Stimulated activated CD8-positive, alpha-beta memory T cell treated with anti-CD3 and anti-CD28 coated beads, Interleukin-12 subunit alpha, Interleukin-12 subunit beta, amount 100 ng/mL, for 4 hours (primary cell): ENCODE results near the gene DHFR.

Experiments used
- DNase-seq: peaks from one replicate; pipeline ENCODE4 v3.0.0-alpha.2; 2020; ENCODE audit warnings: low read depth

The DHFR gene

GRCh38 chr5:80655231-80655774 is 520 bp upstream of the DHFR start:
- DNase-seq = no peak

- peak; percentile 6 for DNase-seq
These were observed 761 bp downstream of the DHFR start for GRCh38 chr5:80654054-80654390.

GRCh38 chr5:80653502-80653901 is 1.3 kb downstream of the DHFR start:
- DNase-seq = no peak

GRCh38 chr5:80646926-80647325 is 7.9 kb downstream of the DHFR start:
- DNase-seq = no peak

GRCh38 chr5:80644900-80645299 is 9.9 kb downstream of the DHFR start:
- DNase-seq = no peak

- no peak for DNase-seq
These were observed 13.4 kb downstream of the DHFR start for GRCh38 chr5:80641353-80641752.

- DNase-seq = no peak
These were observed 20.6 kb downstream of the DHFR start for GRCh38 chr5:80634193-80634592.

- no peak for DNase-seq
These were observed 22.1 kb downstream of the DHFR start for GRCh38 chr5:80632700-80633099.

GRCh38 chr5:80631278-80632259 is 23.2 kb downstream of the DHFR start:
- no peak for DNase-seq

- no peak for DNase-seq
These were observed 25.5 kb downstream of the DHFR start for GRCh38 chr5:80629281-80629680.

GRCh38 chr5:80625230-80625629 is 29.6 kb downstream of the DHFR start:
- DNase-seq = no peak

GRCh38 chr5:80623999-80624398 is 30.8 kb downstream of the DHFR start:
- DNase-seq = no peak

- DNase-seq = no peak
These were observed 32.0 kb downstream of the DHFR start for GRCh38 chr5:80622756-80623155.

- no peak for DNase-seq
These were observed 34.6 kb downstream of the DHFR start for GRCh38 chr5:80620211-80620610.

GRCh38 chr5:80619086-80619485 is 35.7 kb downstream of the DHFR start:
- no peak for DNase-seq

- no peak for DNase-seq
These were observed 36.3 kb downstream of the DHFR start for GRCh38 chr5:80618438-80618837.

- DNase-seq = no peak
These were observed 39.4 kb downstream of the DHFR start for GRCh38 chr5:80615266-80615914.

- DNase-seq = no peak
These were observed 45.1 kb downstream of the DHFR start for GRCh38 chr5:80609692-80610091.

- DNase-seq = no peak
These were observed 46.1 kb downstream of the DHFR start for GRCh38 chr5:80608731-80609130.

GRCh38 chr5:80607832-80608231 is 47.0 kb downstream of the DHFR start:
- DNase-seq = no peak

GRCh38 chr5:80607343-80607742 is 47.4 kb downstream of the DHFR start:
- DNase-seq = no peak

GRCh38 chr5:80600943-80601693 is 53.7 kb downstream of the DHFR start:
- no peak for DNase-seq
